Activated naive CD8-positive, alpha-beta T cell treated with anti-CD3 and anti-CD28 coated beads for 36 hours (primary cell): Measurements from ENCODE around the gene ZNF484. TPM values are rescaled to one million over a fixed set of nuclear protein-coding genes. Genes with fewer than 3 reads are reported as not detected.
"Not testable (repeated sequence)": the region's sequence is repeated elsewhere in the genome, so short reads cannot be mapped to it uniquely, and the experiment has no call there.

Experiments
- DNase-seq: peaks from one replicate; pipeline ENCODE4 v3.0.0; 2021
- H3K27ac Mint-ChIP-seq: one replicate; pipeline ENCODE4 v1.8.0; 2022; ENCODE audit warnings: mild to moderate bottlenecking, moderate library complexity, mixed read lengths
- H3K27me3 Mint-ChIP-seq: one replicate; pipeline ENCODE4 v1.8.0; 2022; ENCODE audit warnings: mild to moderate bottlenecking, mixed read lengths
- H3K36me3 Mint-ChIP-seq: one replicate; pipeline ENCODE4 v1.8.0; 2021; ENCODE audit warnings: mild to moderate bottlenecking, mixed read lengths
- H3K4me1 Mint-ChIP-seq: one replicate; pipeline ENCODE4 v1.8.0; 2021; ENCODE audit warnings: mixed read lengths
- H3K4me3 Mint-ChIP-seq: one replicate; pipeline ENCODE4 v1.8.0; 2022; ENCODE audit warnings: mild to moderate bottlenecking, moderate library complexity, mixed read lengths
- H3K9me3 Mint-ChIP-seq: one replicate; pipeline ENCODE4 v1.8.0; 2022; ENCODE audit warnings: mixed read lengths
- total RNA-seq, 2 experiments: library from RNA; stranded (reverse); gene quantifications; one replicate each; pipeline ENCODE4 v1.2.3, GENCODE V29; 2021

ZNF484 gene
- total RNA-seq, 2 experiments from 2014 or later = 6.8 to 7.0 TPM

DNA sequence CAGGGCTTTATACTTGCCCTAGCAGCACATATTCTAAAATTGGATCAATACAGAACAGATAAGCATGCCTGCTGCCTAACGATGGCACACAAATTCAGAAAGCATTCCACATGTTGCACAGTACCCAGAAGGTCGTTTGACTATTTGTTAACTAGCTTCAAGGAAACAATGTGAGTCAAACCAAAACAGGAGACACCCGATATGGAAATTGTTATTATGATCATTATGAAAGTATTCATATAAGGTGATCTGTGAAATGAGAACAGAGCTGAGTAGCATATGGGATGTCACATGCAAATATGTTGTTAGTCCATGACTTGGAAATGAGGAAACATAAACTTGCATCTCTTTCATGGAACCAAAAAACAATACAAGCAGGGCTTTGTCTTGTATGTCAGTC, 56.9 kb downstream of the ZNF484 start:
- no peak for DNase-seq
- no peak overlapping the region for H3K4me3 Mint-ChIP-seq
- no peaks in the 10 kb centered on the region for H3K9me3 Mint-ChIP-seq
- no peak overlapping the region for H3K27ac Mint-ChIP-seq
- H3K36me3 Mint-ChIP-seq = no peaks in the 10 kb centered on the region
- peaks cover 18% of the 10 kb centered on the region for H3K27me3 Mint-ChIP-seq
- peaks cover 7% of the 10 kb centered on the region for H3K4me1 Mint-ChIP-seq

DNA sequence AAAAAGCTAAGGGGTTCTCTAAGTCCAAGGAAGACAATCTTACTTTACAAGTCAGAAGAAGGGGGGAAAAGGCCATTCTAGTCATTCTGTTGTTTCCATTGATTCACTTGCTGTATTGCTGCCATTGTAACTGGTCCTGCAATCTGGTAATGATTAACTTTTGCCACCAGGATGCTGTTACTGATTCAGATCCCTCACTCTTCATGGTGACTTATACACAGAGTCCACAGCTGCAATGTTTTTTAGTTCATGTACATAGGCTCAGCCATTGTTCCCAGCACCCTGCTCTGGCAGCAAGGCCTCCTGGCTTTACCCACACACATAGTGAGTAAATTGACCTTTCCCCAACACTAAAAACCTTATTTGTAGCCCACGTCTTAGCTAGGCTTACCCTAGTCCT, 57.9 kb downstream of the ZNF484 start:
- H3K27ac Mint-ChIP-seq, H3K4me1 Mint-ChIP-seq, H3K9me3 Mint-ChIP-seq, H3K36me3 Mint-ChIP-seq, H3K4me3 Mint-ChIP-seq, DNase-seq: not testable (repeated sequence)
- peaks cover 18% of the 10 kb centered on the region for H3K27me3 Mint-ChIP-seq

DNA sequence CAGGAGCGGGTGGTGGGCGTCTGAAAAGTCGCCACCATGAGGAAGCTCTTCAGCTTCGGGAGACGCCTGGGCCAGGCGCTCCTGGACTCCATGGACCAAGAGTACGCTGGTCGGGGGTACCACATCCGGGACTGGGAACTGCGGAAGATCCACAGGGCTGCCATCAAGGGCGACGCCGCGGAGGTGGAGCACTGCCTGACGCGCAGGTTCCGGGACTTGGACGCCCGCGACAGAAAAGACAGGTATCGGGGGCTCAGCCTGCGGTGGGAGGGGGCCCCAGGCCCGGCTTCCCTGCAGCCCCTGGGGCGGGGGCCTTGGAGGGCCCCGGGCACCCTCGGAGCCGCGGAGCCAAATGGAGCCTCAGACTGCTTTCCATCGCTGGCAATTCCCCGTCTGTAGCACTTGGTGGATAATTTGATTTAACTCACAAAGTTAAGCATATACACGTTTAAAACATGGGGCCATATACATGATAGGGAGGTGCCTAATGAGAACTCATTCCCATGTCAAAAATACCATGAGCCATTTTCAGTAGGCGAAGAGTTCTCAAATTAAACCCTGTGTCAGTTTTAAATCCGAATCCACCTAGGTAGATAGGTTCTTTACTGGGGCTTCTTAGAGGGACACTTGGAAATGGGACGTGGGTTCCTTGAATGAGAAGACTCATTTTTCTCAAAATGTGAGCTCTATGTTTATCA, 68.1 kb downstream of the ZNF484 start:
- peak; percentile 13 for DNase-seq
- H3K36me3 Mint-ChIP-seq, H3K9me3 Mint-ChIP-seq, H3K27ac Mint-ChIP-seq: not testable (repeated sequence)
- Mint-ChIP-seq H3K27me3 (peaks cover 70% of the 10 kb centered on the region), H3K4me1 (peaks cover 13% of the 10 kb centered on the region), H3K4me3 (peak overlapping the region; percentile 85)

DNA sequence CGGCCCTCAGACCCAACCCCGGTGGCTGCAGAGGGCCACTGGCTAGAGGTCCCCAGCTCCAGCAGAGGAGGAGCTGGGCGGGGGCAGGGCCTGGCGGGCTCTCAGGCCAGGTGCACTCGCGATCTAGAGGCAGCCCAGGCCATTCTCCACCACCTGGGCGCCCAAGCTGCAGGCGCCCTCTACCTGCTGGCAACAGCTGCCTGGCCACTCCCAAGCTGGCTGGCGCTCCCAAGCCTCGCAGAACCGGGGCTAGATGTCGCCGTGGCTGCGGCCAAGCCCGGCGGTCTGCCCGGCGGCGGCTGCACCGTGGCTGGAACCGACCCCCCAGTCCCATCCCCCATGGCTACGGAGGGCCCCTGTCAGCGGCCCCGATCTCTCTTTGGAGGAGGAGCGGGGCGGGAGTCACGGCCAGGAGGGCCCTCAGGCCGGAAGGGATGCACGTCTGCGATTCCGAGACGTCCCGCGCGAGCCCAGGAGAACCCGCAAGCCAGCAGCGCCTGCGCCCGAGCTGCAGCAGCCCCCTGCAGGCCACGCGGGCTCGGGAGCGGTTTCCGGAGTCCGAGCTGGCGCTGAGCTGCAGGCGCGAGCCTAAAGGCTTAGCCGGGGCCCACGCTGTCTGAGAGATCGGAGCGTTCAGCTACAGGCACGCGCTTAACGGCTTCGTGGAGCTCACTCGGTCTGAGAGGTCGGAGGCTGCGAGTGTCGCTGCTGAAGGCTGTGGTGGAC, 68.9 kb downstream of the ZNF484 start:
- DNase-seq = peak; percentile 73
- peak overlapping the region; percentile 85 for H3K4me3 Mint-ChIP-seq
- peak overlapping the region; percentile 57 for H3K27ac Mint-ChIP-seq
- no peaks in the 10 kb centered on the region for H3K9me3 Mint-ChIP-seq
- H3K36me3 Mint-ChIP-seq = peaks cover 1% of the 10 kb centered on the region
- peaks cover 64% of the 10 kb centered on the region for H3K27me3 Mint-ChIP-seq
- H3K4me1 Mint-ChIP-seq = peaks cover 8% of the 10 kb centered on the region

DNA sequence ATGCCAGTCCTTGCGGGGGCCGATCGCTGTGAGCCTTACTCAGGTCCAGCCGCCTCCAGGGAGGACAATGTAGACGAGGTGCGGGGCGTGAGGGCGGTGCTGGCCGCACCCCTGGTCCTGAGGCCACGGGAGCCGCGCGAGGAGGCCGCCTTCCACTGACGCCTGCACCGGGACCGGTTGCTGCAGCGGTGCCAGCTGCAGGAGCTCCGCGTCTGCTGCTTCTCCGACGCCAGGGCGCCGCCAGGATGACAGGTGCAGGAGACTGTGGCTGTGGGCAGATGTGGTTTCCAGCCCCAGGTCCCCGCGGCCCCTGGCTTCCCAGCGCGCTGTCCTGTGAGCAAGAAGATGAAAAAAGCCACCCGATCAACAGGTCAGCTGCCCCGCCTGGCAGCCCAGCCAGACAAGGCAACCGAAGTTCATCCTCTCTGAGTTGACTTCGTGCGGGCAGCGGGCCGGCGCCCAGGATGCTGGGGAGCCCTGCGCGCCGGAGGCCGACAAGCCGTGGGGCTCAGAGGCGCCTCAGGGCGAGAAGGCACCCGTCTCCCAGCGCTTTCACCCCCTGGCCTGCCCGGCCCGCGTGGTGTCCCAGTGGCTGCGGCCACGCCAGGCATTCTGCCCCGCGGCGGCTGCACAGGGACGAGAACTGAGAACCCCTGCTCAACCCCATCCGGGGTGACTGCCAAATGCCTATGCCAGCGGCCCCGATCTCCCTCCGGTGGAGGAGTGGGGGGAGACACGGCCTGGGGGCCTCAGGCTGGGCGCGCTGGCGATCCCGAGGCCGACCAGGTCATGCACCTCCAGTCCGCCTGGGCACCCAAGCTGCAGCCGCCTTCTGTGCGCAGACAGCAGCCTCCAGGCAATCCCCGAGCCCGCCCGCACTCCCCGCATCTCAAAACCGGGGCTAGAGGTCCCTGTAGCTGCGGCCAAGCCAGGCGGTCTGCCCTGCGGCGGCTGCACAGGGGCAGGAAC, 69.8 kb downstream of the ZNF484 start:
- Mint-ChIP-seq H3K27me3 (peaks cover 56% of the 10 kb centered on the region), H3K4me3 (peak overlapping the region; percentile 32), H3K27ac (no peak overlapping the region), H3K36me3 (no peaks in the 10 kb centered on the region), H3K9me3 (no peaks in the 10 kb centered on the region), H3K4me1 (peaks cover 6% of the 10 kb centered on the region)
- peak; percentile 35 for DNase-seq

DNA sequence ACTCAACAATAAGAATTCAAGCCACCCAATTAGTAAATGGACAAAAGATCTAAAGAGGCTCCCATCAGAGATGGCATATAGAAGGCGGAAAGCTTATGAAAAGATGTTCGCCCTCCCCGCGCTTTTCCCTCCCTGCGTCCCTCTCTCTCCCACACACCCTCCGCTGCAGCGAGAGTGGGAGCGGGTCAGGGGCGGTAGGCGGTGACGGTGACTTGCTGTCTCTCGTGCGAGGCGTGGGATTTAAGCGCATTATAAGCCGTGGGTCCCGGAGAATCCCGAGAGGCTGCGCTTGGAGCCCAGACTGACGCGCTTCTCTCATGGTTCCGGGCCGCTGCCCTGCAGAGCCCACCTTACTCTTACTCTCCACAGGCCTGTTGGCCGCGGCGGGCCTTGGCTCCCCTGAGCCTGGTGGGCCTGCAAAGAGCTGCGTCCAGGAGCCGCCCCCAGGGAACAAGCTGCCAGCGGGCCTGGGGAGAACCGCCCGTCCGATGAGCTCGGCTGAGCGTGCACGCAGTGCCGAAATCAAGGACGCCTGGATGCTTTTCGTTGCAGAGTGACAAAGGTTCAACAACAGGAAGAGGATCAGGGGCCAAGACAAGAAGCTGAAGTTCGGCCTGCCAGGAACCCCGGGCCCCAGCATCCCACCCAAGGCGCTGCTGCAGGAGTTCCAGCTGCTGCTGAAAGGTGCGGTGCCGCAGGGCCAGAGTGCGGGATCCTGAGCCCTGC, 70.6 kb downstream of the ZNF484 start:
- Mint-ChIP-seq H3K4me1 (peaks cover 6% of the 10 kb centered on the region), H3K4me3 (no peak overlapping the region)

DNA sequence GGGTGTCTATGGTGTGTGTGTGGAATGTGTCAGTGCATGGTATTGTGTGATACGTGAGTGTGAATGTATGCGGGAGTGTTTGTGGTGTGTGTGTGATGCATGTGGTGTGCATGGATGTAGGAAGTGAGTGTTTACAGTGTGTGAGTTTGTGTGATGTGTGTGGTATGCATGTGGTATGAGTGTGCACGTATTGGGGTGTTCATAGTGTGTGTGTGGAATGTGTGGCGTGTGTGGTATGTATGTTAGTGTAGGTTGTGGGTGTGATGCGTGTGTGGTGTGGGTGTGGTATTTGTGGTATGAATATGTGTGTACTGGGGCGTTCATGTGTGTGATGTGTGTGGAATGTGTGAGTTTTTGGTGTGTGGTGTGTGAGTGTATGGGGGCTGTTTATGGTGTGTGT, 73.1 kb downstream of the ZNF484 start:
- peaks cover 28% of the 10 kb centered on the region for H3K27me3 Mint-ChIP-seq
- no peaks in the 10 kb centered on the region for H3K9me3 Mint-ChIP-seq
- no peak for DNase-seq
- H3K4me1 Mint-ChIP-seq = peaks cover 6% of the 10 kb centered on the region
- H3K27ac Mint-ChIP-seq = no peak overlapping the region
- no peaks in the 10 kb centered on the region for H3K36me3 Mint-ChIP-seq
- H3K4me3 Mint-ChIP-seq = no peak overlapping the region

More for the DNA sequence above, 70.6 kb downstream of the ZNF484 start:
- Mint-ChIP-seq H3K27me3 (peaks cover 47% of the 10 kb centered on the region), H3K36me3 (no peaks in the 10 kb centered on the region), H3K27ac (no peak overlapping the region), H3K9me3 (no peaks in the 10 kb centered on the region)
- no peak for DNase-seq

DNA sequence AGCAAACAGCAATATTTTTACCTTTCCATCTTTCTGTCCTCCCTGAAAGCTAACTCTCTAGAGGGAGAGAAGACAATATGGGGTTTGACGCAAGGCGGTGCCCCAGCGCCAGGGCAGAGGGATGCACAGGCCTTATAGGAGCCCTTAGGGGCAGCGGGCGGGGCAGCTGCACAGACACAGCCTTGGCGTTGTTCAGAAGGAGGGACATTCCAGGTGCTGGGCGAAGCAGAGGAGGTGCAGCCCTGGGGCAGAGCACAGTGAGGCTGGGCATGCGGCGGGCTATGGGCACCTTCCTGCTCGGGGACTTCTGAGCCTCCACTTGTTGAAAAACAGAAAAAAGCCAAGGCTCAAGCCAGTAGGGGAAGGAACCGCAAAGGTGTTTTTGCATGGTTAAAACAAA, 79.5 kb downstream of the ZNF484 start:
- Mint-ChIP-seq H3K4me3 (no peak overlapping the region), H3K4me1 (no peaks in the 10 kb centered on the region), H3K27me3 (peaks cover 3% of the 10 kb centered on the region), H3K9me3 (no peaks in the 10 kb centered on the region), H3K36me3 (no peaks in the 10 kb centered on the region), H3K27ac (no peak overlapping the region)
- no peak for DNase-seq

DNA sequence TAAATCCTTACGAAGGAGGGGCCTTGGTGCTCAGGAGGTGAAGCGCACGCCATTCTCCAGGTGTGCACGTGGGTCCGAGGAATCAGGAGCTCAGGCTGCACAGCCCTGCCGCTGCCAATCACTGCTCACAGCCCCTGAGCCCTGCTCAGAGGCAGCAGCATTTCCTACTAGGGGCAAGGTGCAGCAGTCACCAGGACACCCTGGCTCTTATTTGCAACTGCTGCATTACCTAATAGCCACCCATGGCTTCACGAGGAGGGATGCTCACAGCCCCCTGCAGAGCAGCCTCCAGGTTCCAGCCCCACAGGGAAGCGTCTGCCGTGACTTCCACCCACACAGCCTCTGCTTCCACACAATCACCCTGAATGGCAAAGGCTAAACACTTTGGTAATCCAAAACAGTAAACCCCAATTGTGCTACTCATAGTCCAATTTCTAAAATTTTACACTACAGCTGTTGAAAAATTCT, 81.5 kb downstream of the ZNF484 start:
- not testable (repeated sequence) for DNase-seq, H3K9me3 Mint-ChIP-seq, H3K27ac Mint-ChIP-seq, H3K4me3 Mint-ChIP-seq, H3K27me3 Mint-ChIP-seq, H3K36me3 Mint-ChIP-seq, H3K4me1 Mint-ChIP-seq

DNA sequence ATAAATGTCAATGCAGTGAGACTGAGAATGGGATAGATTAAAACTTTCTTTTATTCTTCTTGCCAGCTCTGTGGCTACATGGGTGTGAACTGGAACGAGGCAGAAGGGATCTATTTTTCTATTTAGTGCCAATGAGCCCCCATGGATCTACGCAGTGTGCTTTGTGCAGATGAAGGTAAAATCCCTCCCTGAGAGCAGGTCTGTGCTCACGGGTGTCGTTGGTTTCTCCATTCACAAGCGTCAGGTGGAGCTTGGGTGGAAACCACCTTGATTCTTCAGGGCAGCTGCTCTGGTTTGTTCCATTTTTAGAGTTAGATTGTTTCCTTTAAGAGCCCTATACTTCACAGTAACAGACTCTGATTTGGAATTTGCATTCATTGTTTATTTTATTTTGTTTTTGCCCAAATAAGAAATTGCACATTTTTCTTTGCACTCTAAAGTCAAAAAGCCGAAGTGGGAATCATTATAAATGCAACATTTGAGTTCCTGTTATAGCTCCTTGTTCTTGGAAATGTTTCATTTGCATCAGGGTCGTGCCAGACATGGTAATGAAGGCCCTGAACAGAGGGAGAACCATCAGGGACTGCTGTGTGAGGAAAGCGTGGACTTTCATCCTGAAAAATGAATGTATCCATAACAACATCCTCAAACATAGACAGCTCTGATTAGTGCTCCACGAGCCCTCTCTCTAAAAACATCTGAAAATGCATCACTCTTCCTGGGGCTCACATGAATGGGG, 82.1 kb downstream of the ZNF484 start:
- H3K27ac Mint-ChIP-seq = no peak overlapping the region
- no peaks in the 10 kb centered on the region for H3K9me3 Mint-ChIP-seq
- H3K27me3 Mint-ChIP-seq = peaks cover 3% of the 10 kb centered on the region
- no peak overlapping the region for H3K4me3 Mint-ChIP-seq
- no peaks in the 10 kb centered on the region for H3K36me3 Mint-ChIP-seq
- peaks cover 3% of the 10 kb centered on the region for H3K4me1 Mint-ChIP-seq
- DNase-seq = no peak

Other genes with a start within 250 kb of the ZNF484 start
- 10 to 100 TPM; 13.0 to 13.9 TPM for gene IPPK, start 207.9 kb downstream of the ZNF484 start, total RNA-seq
- gene BICD2, start 113.2 kb downstream of the ZNF484 start, total RNA-seq = 10 to 100 TPM; 19.2 to 20.5 TPM
- 10 to 100 TPM; 41.5 to 42.9 TPM for gene FGD3, start 69.5 kb upstream of the ZNF484 start, total RNA-seq
- gene SUSD3, start 180.7 kb upstream of the ZNF484 start, total RNA-seq = 10 to 100 TPM; 27.1 to 28.8 TPM
- gene CARD19, start 218.2 kb upstream of the ZNF484 start, total RNA-seq = 10 to 100 TPM; 36.5 to 38.6 TPM